Measurements from ENCODE around the gene SPON2.

The SPON2 gene

GRCh38 chr4:1169171-1169671, 3.2 kb downstream of the SPON2 start:
- DNase-seq = no peak
- H3K27me3 ChIP-seq (ENCODE audit: insufficient read depth, low read length, poor library complexity) = no peaks in the 10 kb centered on the region
- no peaks in the 10 kb centered on the region for H3K36me3 ChIP-seq (ENCODE audit: insufficient read depth, low read length)
- H3K4me2 ChIP-seq (ENCODE audit: insufficient read depth, low read length) = peak overlapping the region; percentile 74
- H3K27ac ChIP-seq (ENCODE audit: low read length) = no peak overlapping the region; the same call in 1 of the 2 replicates
- TF ChIP-seq, protein P1, sequence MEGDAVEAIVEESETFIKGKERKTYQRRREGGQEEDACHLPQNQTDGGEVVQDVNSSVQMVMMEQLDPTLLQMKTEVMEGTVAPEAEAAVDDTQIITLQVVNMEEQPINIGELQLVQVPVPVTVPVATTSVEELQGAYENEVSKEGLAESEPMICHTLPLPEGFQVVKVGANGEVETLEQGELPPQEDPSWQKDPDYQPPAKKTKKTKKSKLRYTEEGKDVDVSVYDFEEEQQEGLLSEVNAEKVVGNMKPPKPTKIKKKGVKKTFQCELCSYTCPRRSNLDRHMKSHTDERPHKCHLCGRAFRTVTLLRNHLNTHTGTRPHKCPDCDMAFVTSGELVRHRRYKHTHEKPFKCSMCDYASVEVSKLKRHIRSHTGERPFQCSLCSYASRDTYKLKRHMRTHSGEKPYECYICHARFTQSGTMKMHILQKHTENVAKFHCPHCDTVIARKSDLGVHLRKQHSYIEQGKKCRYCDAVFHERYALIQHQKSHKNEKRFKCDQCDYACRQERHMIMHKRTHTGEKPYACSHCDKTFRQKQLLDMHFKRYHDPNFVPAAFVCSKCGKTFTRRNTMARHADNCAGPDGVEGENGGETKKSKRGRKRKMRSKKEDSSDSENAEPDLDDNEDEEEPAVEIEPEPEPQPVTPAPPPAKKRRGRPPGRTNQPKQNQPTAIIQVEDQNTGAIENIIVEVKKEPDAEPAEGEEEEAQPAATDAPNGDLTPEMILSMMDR (IDR thresholded peaks at IDR 0.05; ENCODE audit: borderline replicate concordance, extremely low read depth, low read length, poor library complexity, severe bottlenecking) = no peak
- H3K9ac ChIP-seq (ENCODE audit: low read depth, low read length) = no peak overlapping the region
- no peak overlapping the region for H2AFZ ChIP-seq (ENCODE audit: low read depth, low read length)
- ATAC-seq (ENCODE audit: insufficient read depth, low read depth) = no peak
- no peaks in the 10 kb centered on the region for H3K9me3 ChIP-seq (ENCODE audit: insufficient read depth, low read length, severe bottlenecking)
- H4K20me1 ChIP-seq (ENCODE audit: insufficient read depth, low read length) = no peaks in the 10 kb centered on the region
- H3K79me2 ChIP-seq (ENCODE audit: insufficient read depth, low read length) = 0 out of 2 replicates have a peak, but pooled peaks cover 5% of the 10 kb centered on the region
- no peak overlapping the region for H3K4me3 ChIP-seq (ENCODE audit: low read depth in 1 of 2, low read length in 2 of 2)
- H3K4me1 ChIP-seq (ENCODE audit: insufficient read depth, low read length) = peaks cover 25% of the 10 kb centered on the region

- H3K27ac ChIP-seq (ENCODE audit: low read length) = peak overlapping the region; percentile 86
- DNase-seq = no peak
- H3K4me2 ChIP-seq (ENCODE audit: insufficient read depth, low read length) = peak overlapping the region; percentile 74
- no peaks in the 10 kb centered on the region for H3K36me3 ChIP-seq (ENCODE audit: insufficient read depth, low read length)
- TF ChIP-seq, protein P1 (IDR thresholded peaks at IDR 0.05; ENCODE audit: borderline replicate concordance, extremely low read depth, low read length, poor library complexity, severe bottlenecking) = no peak
- TF ChIP-seq EZH2 (IDR thresholded peaks at IDR 0.05; ENCODE audit: borderline replicate concordance, low read depth, low read length, severe bottlenecking) = no peak
- peaks cover 25% of the 10 kb centered on the region for H3K4me1 ChIP-seq (ENCODE audit: insufficient read depth, low read length)
- no peaks in the 10 kb centered on the region for H4K20me1 ChIP-seq (ENCODE audit: insufficient read depth, low read length)
- H3K4me3 ChIP-seq (ENCODE audit: low read depth in 1 of 2, low read length in 2 of 2) = peak overlapping the region; percentile 34 to 60; a peak in 3 of 4 replicates
- H3K9ac ChIP-seq (ENCODE audit: low read depth, low read length) = peak overlapping the region; percentile 81
- ATAC-seq (ENCODE audit: insufficient read depth, low read depth) = no peak
- no peaks in the 10 kb centered on the region for H3K27me3 ChIP-seq (ENCODE audit: insufficient read depth, low read length, poor library complexity)
- no peaks in the 10 kb centered on the region for H3K9me3 ChIP-seq (ENCODE audit: insufficient read depth, low read length, severe bottlenecking)
- H2AFZ ChIP-seq (ENCODE audit: low read depth, low read length) = no peak overlapping the region; the same call in 1 of the 2 replicates
- 0 out of 2 replicates have a peak, but pooled peaks cover 5% of the 10 kb centered on the region for H3K79me2 ChIP-seq (ENCODE audit: insufficient read depth, low read length)
Measured at GRCh38 chr4:1168191-1169101, 3.9 kb downstream of the SPON2 start.

- Histone ChIP-seq H4K20me1 (ENCODE audit: insufficient read depth, low read length) (no peaks in the 10 kb centered on the region), H2AFZ (ENCODE audit: low read depth, low read length) (peak overlapping the region; percentile 74), H3K4me2 (ENCODE audit: insufficient read depth, low read length) (peak overlapping the region; percentile 74), H3K4me3 (ENCODE audit: low read depth in 1 of 2, low read length in 2 of 2) (peak overlapping the region; percentile 34 to 60; a peak in 3 of 4 replicates), H3K9ac (ENCODE audit: low read depth, low read length) (peak overlapping the region; percentile 81), H3K27ac (ENCODE audit: low read length) (peak overlapping the region; percentile 86), H3K4me1 (ENCODE audit: insufficient read depth, low read length) (peaks cover 25% of the 10 kb centered on the region), H3K36me3 (ENCODE audit: insufficient read depth, low read length) (no peaks in the 10 kb centered on the region), H3K27me3 (ENCODE audit: insufficient read depth, low read length, poor library complexity) (no peaks in the 10 kb centered on the region), H3K79me2 (ENCODE audit: insufficient read depth, low read length) (0 out of 2 replicates have a peak, but pooled peaks cover 5% of the 10 kb centered on the region), H3K9me3 (ENCODE audit: insufficient read depth, low read length, severe bottlenecking) (no peaks in the 10 kb centered on the region)
- DNase-seq = peak; percentile 92
- TF ChIP-seq, protein P1 (IDR thresholded peaks at IDR 0.05; ENCODE audit: borderline replicate concordance, extremely low read depth, low read length, poor library complexity, severe bottlenecking) = peak; percentile 98
- TF ChIP-seq EZH2 (IDR thresholded peaks at IDR 0.05; ENCODE audit: borderline replicate concordance, low read depth, low read length, severe bottlenecking) = no peak
- peak; percentile 94 for ATAC-seq (ENCODE audit: insufficient read depth, low read depth)
Measured at GRCh38 chr4:1167244-1167949, 5.0 kb downstream of the SPON2 start.

All from DND-41 (cell line).